Erythroblast (primary cell): ENCODE measurements around the gene CCDC191.

ENCODE experiments used
- GATA1 ChIP-seq: IDR thresholded peaks from 2 replicates; pipeline ENCODE4 v1.6.1; 2011; ENCODE audit warnings: low read depth, mild to moderate bottlenecking, control low read depth, low read length, moderate library complexity
- POLR2A ChIP-seq: IDR thresholded peaks from 2 replicates; pipeline ENCODE4 v1.6.1; 2011; ENCODE audit warnings: mild to moderate bottlenecking, low read length

DNA sequence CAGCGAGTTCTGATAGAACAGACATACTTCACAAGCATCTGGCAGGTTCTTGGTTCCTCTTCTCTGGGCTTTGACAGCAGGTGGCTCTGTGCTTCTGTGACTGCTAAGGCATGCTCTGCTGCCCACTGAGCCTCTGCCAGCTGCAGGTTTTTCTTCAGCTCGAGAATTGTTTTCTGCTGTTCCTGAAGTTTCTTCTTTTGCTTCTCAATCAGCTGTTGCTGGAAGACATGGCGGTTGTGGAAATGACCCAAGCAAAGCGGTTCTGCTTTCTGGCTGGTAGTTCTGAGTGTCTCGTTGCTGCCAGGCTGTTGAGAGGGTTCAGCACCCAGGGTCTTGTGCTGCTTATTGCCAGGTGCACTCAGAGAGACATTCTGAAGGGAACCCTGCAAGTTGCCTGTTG, 50.8 kb downstream of the CCDC191 start:
- TF ChIP-seq POLR2A, result no peak
- TF ChIP-seq GATA1, result no peak
